ENCODE measurements around the gene GPR4.

GPR4 gene

DNA sequence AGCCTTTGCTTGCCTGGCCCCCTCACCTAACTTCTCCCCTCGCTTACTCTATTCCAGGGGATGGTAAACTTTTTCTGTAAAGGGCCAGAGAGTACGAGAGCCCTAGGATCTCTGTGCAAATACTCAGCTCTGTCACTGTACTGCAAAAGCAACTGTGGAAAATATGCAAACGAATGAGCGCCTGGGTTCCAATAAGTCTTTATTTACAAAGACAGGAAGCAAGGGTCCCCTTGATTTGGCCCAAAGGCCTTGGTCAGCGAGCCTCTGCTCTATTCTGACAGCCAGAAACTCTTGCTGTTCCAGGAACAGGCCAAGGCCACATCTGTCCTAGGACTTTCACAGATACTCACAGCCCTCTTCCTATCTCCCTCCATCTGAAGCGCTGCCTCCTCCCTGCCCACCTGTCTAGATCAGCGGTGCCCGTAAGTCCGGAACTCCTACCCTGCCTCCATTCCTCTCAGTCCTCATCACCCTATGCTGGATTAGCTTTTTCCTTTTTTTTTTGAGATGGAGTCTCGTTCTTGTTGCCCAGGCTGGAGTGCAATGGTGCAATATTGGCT lies 54.7 kb downstream of the GPR4 start:
- DNase-seq: no peak

DNA sequence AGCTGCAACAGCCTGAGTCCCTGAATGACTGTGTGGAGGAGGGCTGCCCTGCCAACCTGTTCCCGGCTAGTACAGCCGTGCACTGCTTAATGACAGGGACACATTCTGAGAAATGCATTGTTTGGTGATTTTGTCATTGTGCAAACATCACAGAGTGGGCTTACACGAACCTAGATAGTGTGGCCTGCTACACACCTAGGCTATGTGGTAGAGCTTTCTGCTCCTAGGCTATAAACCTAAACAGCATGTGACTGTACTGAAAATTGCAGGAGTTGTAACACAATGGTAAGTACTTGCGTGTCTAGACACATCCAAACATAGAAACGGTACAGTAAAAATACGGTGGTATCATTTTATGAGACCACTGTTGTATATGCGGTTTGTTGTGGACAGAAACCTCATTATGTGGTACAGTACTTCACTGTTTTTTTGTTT lies 59.8 kb downstream of the GPR4 start:
- no peak for DNase-seq

Data from HCEC 1CT (cell line).